CD4-positive, alpha-beta T cell treated with Interleukin-17A for 1 hour (primary cell): ENCODE data around the gene GJA8.
A peak's percentile ranks its signal among the peaks of the same experiment; 100 is the strongest.
"Not testable (repeated sequence)": the region's sequence is repeated elsewhere in the genome, so short reads cannot be mapped to it uniquely, and the experiment has no call there.

Experiments used
- DNase-seq: peaks from one replicate; pipeline ENCODE4 v3.0.0-alpha.2; 2020

GJA8 gene

GRCh38 chr1:147902253-147902845, at the start of gene GJA8:
GJA8 (plus strand) TSS chr1:147902795; CDS start chr1:147907956, 5,161 bp downstream.
- no peak for DNase-seq

DNA sequence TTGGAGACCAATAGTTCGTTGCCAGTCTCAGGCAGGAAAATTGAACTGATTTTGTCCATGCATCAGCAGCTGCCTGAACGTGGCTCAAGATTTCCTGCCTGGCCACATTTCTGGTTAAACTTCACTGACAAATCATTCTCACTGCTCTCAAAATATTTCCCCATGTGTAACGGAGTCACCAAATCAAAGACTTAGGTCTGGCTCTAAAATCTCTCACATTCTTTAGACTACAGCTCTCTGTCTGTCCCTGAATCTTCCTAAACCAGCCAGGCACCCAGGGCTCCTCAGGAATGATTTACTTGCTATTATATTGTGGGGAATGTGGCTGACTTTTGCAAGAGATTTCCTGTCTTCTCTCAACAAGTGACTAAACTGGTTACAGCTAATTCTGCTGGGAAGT, 49.2 kb upstream of the GJA8 start:
- no peak for DNase-seq

DNA sequence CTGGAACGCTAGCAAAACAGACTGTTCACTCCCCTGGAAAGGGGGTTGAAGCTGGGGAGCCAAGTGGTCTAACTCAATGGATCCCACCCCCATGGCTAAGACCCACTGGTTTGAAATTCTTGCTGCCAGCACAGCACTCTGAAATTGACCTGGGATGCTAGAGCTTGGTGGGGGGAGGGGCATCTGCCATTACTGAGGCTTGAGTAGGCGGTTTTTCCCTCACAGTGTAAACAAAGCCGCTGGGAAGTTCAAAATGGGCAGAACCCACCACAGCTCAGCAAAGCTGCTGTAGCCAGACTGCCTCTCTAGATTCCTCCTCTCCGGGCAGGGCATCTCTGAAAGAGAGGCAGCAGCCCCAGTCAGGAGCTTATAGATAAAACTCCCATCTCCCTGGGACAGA, 47.6 kb upstream of the GJA8 start:
- DNase-seq: not testable (repeated sequence)

DNA sequence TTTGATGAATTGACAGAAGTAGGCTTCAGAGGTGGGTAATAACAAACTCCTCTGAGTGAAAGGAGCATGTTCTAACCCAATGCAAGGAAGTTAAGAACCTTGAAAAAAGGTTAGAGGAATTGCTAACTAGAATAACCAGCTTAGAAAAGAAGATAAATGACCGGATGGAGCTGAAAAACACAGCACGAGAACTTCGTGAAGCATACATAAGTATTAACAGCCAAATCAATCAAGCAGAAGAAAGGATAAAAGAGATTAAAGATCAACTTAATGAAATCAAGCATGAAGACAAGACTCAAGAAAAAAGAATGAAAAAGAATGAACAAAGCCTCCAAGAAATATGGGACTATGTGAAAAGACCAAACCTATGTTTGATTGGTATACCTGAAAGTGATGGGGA, 46.6 kb upstream of the GJA8 start:
- DNase-seq: not testable (repeated sequence)

GRCh38 chr1:147867204-147867603, 35.4 kb upstream of the GJA8 start:
- DNase-seq: not testable (repeated sequence)

DNA sequence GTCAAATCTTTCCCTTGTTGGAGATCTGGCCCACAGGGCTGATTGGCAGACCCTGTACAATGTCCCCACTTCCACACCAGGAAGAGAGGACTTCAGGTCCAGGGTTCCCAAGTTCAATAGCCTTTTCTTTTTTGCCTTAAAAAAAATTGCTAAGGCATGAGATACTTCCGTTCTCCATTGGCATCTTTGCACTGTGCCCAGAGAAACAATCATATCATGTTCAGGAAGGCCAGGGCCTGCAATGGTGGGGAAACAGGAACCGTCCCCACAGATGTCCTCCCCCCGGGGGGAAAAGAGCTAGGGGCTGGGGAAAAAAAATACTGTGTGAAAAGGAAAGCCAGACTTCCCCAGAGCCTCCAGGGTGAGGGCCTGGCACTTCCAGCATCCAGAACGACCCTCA, 24.6 kb upstream of the GJA8 start:
- DNase-seq: no peak

- no peak for DNase-seq
These were observed 22.7 kb upstream of the GJA8 start for GRCh38 chr1:147879911-147880310.

- DNase-seq: no peak
These were observed 20.1 kb upstream of the GJA8 start for GRCh38 chr1:147882535-147882934.

GRCh38 chr1:147890177-147890790, 12.3 kb upstream of the GJA8 start:
- peak; percentile 56 for DNase-seq

DNA sequence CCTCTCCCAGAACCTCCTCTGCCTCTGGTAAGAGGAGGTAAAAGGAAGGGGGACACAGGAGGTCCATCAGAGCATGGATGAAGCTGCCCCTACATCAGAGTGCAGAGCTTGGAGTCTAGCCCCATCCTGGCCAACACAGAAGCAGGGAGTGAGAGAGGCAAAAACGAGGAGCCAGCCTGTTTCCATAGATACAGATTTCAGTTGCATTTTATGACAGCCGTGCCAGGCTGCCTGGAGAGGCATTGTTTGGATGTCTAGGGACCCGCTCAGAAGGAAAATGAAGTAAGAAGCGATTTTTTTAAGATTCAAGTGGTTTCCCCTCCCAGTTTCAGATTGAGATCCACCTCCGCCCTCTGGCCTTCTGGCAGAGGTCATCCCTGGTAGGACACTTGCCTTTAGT, 11.5 kb upstream of the GJA8 start:
- DNase-seq: no peak

GRCh38 chr1:147892216-147892615, 10.4 kb upstream of the GJA8 start:
- no peak for DNase-seq

GRCh38 chr1:147892731-147893214, 9.8 kb upstream of the GJA8 start:
- peak; percentile 61 for DNase-seq

DNA sequence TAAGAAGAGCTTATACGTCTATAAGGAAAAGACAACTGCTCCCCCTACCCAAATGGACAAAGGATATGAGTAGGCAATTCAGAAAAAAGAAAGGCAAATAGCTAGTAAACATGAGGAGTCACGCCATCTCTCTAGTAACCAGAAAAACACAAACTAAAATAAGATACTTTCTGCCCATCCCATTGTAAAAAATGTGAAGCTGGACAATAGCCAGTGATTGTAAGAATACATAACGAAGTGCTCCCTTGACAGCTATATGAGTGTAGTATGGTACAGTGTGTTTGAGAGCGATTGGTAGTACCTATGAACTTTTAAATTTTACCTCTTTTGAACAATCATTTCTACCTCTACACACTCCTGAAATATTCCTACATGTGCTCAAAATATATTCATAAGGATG, 7.5 kb upstream of the GJA8 start:
- no peak for DNase-seq

DNA sequence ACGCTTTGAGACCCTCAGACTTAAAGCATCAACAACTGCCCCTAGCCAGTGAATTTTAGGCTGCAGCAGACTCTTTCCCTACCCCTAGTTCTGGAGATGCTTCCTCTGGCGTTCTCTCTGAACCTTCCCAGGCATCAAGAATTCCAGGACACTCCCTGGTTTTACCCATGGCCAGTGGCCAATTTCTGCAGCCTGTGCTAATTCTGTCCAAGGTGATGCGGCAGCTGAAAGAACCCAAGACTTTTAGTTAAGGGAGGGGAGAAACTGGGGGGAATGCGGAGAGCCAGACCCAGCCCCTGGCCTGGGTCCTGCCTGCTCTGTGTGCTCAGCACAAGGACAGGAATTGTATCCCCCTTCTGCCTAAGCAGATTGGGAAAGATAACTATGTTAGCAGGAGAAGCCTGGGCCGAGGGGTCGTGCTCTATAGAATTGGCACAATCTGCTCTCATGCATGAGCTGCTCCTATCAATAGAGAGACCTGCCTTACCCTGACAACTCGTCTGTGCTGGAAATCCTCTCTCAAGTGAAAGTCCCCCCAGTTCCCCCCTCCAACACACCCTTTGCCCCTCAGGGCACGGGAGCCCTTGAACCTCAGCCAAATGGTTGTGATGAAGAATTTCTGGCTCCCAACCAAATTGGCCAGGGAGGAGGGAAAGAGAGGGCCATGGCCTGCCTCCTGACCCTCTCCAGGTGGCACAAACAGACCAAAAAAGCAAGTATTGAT, 5.4 kb upstream of the GJA8 start:
- no peak for DNase-seq

DNA sequence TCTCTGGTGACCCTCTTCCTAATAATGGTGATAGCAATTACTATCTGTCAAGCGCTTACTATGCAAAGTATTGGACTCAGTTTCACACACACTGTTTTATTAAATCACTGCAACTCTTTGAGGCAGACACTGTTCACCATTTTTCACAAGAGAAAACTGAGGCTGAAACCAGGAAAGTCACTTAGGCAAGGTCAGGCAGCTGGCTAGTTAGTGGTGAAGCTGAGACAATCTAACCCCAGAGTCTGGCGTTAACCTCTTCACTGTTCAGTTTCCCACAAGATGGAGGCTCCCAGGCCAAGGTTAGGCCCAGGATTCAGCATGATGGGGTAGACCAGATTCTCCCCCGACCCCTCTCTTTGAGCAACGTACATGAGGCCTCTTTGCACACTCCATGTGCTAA, 4.8 kb upstream of the GJA8 start:
- no peak for DNase-seq

DNA sequence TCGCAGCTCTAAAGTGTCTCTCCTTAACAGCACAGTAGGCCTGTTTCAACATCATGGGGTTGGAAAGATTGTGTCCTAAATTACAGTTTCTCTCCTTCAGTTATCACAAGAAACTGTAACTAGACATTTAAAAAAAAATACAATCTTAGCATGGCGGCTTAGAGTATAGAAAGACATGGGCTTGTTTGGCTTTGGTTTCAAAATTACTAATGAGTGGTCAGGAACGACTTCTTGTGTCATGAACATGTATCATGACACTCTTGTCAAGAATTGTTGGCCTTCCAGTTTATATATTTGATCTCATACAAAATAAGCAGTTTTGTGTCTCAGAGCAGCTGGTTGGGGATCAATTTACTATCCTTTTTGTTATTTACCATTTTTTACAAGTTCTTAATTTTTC, 2.1 kb downstream of the GJA8 start:
- DNase-seq: no peak

DNA sequence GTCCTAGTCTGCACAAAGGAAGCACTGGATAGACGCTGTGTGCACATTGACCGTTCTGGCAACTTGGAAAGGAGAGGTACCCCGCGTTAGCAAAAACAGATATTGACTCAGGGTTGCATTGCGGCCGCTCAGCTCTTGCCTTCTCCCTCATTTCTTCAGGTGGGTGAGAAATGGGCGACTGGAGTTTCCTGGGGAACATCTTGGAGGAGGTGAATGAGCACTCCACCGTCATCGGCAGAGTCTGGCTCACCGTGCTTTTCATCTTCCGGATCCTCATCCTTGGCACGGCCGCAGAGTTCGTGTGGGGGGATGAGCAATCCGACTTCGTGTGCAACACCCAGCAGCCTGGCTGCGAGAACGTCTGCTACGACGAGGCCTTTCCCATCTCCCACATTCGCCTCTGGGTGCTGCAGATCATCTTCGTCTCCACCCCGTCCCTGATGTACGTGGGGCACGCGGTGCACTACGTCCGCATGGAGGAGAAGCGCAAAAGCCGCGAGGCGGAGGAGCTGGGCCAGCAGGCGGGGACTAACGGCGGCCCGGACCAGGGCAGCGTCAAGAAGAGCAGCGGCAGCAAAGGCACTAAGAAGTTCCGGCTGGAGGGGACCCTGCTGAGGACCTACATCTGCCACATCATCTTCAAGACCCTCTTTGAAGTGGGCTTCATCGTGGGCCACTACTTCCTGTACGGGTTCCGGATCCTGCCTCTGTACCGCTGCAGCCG, 5.4 kb downstream of the GJA8 start:
- DNase-seq: no peak

DNA sequence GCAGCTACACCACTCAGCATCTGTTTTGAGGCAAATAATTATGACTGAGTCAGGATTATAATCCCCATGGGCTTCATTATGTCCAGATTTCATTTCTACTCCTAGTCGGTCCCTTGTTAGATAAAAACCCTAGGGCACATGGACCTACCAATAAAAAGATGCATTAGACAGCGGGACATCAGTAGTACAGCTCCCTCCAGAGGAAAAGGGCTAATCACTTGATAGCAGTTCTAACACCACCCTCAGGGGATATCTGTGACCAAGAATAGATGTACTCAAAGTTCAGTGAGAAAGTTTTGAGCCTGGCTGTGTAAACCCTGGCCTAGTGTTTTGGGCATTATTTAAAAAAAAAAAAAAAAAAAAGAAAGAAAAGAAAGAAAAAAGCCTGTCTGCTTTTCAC, 10.0 kb downstream of the GJA8 start:
- DNase-seq: no peak

DNA sequence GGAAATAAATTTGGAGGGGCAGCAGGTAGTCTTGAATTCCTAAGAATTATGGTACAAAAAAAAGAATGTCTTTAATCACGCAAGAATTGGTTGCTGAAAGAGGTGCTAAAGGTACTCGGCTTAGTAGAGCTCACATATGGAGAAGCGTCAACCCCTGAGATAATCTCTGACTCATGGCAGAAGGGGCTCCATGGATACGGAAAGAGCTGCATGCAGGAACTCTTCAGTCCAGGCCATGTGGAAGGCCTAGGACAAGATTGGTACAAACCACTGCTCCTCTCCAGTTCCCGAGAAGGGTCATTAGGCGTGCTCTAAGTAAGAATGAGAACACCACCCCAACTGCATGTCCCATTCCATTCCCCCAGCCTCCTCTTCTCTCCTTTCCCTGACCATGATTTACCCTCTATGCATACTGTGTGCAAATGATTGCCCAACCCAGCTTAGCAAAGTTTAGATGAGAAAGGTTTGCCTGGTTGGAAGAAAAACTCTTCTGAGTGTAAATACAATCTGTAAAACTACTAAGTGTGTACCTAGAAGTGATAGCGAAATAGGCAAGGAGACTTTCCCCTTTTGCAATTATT, 10.9 kb downstream of the GJA8 start:
- no peak for DNase-seq

- DNase-seq: no peak
These were observed 17.3 kb downstream of the GJA8 start for GRCh38 chr1:147919896-147920295.

DNA sequence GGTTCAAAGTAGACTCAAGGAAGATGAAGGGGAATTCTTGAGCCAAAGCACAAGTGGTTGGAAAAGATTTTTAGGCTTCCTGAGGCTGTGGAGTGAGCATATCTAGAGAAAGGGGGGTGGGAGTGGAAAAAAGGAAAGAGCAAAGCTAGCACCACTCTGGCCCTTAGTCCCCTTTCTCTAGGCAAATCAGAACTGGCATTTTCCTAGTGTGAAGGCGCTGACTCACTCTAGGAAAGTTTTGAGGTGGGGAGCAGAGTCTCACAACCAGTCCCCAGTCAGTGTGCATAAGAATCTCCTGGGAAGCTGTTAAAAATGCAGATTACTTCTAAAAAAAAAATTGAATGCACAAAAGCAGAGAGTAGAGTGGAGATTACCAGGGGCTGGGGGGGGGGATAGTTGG, 22.2 kb downstream of the GJA8 start:
- no peak for DNase-seq

- not testable (repeated sequence) for DNase-seq
These were observed 24.6 kb downstream of the GJA8 start for GRCh38 chr1:147927215-147927614.

DNA sequence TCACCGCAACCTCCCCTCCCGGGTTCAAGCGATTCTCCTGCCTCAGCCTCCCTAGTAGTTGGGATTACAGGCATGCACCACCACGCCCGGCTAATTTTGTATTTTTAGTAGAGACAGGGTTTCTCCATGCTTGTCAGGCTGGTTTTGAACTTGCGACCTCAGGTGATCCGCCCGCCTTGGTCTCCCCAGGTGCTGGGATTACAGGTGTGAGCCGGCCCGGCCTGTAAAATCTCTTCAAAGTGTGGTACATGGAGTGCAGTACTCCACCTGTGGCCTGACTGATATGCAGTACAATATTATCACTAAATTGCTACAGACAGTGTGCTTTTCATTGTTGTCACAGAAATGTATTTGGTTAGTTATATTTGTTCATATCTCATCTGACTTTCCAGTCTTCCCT, 25.1 kb downstream of the GJA8 start:
- not testable (repeated sequence) for DNase-seq
